ENCODE measurements around the gene RCC1.
"Not testable (repeated sequence)": the region's sequence is repeated elsewhere in the genome, so short reads cannot be mapped to it uniquely, and the experiment has no call there.

RCC1 gene, protein sequence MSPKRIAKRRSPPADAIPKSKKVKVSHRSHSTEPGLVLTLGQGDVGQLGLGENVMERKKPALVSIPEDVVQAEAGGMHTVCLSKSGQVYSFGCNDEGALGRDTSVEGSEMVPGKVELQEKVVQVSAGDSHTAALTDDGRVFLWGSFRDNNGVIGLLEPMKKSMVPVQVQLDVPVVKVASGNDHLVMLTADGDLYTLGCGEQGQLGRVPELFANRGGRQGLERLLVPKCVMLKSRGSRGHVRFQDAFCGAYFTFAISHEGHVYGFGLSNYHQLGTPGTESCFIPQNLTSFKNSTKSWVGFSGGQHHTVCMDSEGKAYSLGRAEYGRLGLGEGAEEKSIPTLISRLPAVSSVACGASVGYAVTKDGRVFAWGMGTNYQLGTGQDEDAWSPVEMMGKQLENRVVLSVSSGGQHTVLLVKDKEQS

DNA sequence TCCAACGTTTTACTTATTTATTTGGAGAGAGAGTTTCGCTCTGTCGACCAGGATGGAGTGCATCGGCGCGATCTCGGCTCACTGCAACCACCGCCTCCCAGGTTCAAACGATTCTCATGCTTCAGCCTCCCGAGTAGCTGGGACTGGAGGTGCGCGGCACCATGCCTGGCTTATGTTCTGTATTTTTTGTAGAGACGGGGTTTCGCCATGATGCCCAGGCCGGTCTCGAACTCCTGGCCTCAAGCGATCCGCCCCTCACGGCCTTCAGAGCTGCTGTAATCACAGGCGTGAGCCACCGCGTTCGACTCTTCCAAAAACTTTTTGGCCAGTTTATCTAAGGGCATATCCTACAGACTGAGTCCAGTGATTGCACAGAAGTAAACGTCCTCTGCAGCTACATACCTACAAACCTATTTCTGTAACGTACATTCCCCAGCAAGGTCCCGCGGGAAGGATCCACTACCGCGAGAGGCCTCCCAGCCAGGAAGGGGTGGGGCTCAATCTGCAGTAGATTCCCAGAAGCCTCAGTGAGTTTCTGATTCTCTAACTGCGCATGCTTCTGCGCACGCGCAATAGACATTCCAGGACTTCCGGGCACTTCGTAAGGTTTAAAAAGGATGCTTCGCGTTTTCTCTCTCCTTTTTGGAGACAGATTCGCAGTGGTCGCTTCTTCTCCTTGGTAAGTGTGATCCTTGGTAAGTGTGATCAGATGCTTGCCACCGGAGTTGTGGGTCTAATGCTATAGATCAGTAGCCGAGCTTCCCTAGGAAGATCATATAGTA, at the start of gene RCC1:
RCC1 (plus strand) TSS at position 638 of the 782 bp plus-strand sequence. CDS start 23,824 bp downstream, outside the sequence.
- peak; percentile 87 to 94 for DNase-seq (ENCODE audit: low read depth in 2 of 2)

DNA sequence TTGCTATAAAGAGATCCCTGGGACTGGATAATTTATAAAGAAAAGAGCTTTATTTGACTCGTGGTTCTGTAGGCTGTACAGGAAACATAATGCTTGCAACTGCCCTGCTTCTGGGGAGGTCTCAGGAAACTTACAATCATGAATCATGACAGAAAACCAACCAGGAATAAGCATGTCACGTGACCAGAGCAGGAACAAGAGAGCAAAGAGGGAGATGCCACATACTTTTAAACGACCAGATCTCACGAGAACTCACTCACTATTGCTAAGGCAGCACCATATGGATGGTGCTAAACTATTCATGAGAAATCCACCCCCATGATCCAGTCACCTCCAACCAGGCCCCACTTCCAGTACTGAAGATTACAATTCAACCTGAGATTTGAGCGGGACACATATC, 49.8 kb upstream of the RCC1 start:
- no peak for DNase-seq (ENCODE audit: low read depth in 2 of 2)

DNA sequence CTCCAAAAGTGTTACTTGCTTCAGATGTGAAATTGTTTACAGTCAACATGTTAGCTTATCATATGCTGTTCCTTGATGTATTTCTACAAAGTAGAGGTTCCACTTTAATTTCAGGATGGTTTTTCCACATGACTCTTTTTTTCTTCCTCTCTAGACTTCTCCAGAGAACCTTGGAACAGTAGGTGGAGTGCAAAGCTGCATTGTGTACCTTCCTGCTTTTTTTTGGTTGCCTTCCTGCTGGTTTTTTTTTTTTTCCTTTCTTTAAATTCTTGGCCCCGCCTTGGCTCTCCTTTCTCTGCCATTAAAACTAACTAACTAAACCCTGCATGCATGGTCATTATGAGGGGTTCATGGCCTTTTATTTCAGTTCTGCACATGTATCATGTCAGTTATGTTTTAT, 48.2 kb upstream of the RCC1 start:
- no peak for DNase-seq (ENCODE audit: low read depth in 2 of 2)

DNA sequence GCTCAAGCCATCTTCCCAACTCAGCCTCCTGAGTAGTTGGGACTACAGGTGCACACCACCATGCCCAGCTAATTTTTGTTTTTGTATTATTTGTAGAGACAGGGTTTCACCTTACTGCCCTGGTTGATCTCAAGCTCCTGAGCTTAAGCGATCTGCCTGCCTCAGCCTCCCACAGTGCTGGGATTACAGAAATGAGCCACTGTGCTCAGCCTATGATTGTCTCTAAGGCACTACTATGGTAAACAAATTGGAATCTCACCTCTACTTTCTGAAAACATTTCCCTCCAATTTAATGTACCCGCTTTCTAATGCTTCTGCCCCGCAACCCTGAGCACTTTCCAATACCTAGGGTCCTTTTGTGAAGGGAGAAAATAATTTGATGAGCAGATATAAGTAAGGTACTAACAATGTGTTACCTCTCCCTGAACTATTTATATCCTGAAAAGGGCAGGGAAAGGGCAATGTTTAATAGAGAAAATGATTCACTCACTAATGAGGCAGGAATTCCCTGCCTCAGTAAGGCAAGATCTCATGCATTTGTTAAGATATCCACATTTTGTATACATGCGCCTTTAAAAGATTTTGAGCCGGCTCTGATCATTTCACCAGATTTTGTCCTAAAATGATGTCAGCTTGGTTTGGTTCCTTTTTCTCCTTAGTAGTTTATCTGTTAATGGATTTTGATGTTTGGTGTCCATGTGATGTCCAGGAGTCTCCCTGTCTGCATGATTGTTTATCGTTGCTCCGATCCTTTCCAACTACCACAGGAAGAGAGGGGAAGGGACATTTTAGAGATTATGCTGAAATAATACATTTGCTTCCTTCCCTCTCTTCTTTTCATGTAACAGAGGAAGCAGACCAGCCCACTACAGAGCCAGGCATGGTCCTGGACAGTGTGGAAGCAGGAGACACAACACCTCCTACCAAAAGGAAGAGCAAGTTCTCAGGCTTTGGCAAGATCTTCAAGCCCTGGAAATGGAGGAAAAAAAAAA, 47.3 kb upstream of the RCC1 start:
- DNase-seq (ENCODE audit: low read depth in 2 of 2): no peak

DNA sequence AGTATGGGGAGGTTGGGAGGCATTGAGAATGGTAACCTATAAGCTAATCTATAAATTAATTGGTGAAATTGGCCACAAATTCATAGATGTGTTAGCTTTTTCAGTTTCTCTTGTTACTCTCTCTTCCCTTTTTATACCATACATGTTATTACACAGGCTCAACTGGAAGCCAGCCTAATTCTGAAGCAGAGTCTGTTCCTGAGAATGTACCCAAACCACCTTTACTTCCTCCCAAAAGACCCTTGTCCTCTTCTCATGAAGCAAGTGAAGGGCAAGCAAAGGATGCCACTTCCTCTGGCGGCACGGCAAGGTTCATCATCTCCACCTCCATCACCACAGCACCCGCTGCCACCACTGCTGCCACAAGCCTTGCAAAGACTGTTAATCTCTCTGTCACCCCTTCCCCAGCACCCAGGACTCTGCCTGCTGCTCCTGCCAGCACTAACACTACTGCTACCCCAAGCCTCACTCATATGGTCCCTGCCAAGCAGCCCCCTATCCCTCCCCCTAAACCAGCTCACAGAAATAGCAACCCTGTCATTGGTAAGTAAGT, 39.5 kb upstream of the RCC1 start:
- no peak for DNase-seq (ENCODE audit: low read depth in 2 of 2)

DNA sequence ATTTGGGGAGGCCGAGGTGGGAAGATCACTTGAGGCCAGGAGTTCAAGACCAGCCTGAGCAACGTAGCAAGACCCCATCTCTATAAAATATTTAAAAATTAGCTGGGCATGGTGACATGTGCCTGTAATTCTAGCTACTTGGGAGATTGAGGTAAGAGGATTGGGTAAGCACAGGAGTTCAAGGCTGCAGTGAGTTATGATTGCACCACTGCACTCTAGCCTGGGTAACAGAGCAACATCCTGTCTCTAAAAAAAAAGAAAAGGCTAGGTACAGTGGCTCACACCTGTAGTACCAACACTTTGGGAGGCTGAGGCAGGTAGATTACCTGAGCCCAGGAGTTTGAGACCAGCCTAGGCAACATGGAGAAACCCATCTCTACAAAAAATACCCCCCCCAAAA, 35.7 kb upstream of the RCC1 start:
- DNase-seq (ENCODE audit: low read depth in 2 of 2): no peak

DNA sequence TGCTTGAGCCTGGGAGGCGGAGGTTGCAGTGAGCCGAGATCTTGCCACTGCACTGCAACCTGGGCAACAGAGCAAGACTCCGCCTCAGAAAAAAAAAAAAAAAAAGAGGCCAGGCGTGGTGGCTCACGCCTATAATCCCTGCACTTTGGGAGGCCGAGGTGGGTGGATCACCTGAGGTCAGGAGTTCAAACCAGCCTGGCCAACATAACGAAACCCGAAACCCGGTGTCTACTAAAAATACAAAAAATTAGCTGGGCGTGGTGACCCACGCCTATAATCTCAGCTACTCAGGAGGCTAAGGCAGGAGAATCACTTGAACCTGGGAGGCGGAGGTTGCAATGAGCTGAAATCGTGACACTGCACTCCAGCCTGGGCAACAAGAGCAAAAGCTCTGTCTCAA, 26.3 kb upstream of the RCC1 start:
- not testable (repeated sequence) for DNase-seq (ENCODE audit: low read depth in 2 of 2)

DNA sequence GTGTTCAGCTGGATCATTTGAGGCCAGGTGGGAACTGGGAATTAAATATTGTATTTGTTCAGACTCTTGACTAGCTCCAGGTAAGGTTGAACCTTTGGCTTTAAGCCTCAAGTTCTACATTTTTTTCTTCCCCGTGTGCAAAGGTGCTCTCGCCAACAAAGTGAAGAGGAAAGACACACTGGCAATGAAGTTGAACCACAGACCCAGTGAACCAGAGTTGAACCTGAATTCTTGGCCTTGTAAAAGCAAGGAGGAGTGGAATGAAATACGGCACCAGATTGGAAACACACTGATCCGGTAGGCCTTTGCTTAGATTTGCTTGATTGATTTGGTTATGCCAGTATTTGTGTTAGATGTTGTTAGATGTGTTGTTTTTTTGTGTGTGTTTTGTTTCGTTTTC, 25.5 kb upstream of the RCC1 start:
- no peak for DNase-seq (ENCODE audit: low read depth in 2 of 2)

DNA sequence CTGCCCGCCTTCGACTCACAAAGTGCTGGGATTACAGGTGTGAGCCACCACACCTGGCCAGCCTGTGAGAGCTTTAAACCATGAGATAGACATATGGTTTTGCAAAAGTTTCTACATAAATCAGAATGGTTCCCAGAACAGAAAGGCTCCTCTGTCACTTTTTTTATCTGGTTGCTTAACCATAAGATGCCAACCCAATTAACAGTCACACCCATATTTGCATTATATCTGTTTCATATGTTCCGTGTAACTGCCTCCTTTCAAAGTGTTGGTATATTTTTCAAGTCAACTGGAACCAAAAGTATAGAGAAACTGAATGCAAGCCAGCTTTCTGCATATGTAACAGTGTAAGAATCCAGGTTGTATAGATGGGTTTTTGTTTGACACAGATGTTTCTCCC, 23.7 kb upstream of the RCC1 start:
- no peak for DNase-seq (ENCODE audit: low read depth in 2 of 2)

DNA sequence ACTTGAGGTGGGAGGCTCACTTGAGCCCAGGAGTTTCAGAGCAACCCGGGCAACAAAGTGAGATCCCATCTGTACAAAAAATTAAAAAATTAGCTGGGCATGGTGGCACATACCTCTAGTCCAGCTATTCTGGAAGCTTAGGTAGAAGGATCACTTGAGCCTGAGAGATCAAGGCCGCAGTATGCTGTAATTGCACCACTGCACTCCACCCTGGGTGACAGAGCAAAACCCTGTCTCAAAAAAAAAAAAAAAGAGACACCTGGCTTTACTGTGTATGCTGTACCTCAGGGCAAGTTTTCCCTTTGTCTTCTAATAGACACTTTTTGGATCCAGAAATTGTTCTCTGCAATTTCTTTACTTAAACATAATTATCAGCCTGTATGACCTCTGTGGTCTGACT, 23.1 kb upstream of the RCC1 start:
- DNase-seq (ENCODE audit: low read depth in 2 of 2): no peak

DNA sequence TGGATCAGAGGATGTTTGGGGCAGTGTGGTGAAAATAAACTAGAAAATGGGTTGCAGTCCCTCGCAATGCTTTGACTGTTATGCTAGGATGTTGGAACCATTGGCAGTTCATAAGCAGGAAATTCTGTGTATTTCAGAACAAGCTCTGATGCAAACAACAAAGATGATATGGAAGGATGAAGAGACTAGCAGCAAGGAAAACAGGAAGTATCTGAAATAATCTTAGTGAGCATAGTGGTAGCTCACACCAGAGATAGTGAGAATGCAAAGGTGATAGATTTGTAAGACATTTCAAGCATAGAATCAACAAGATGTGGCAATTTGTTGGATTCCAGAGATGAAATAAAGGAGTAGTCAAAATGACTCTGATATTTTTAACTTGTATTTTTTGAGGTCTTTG, 11.1 kb upstream of the RCC1 start:
- DNase-seq (ENCODE audit: low read depth in 2 of 2): no peak

DNA sequence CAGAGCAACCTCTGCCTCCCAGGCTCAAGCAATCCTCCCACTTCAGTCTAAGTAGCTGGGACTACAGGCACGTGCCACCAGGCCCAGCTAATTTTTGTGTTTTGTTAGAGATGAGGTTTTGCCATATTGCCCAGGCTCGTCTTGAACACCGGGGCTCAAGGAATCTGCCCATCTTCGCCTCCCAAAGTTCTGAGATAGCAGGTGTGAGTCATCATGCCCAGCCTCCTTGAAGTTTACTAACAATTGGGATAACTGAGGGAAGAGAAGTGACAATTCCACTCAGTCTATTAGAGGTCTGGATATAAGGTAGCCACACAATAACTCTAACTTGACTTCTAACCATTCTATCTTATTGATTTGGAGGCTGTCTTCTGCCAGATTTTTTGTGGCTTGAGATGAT, 6.3 kb upstream of the RCC1 start:
- no peak for DNase-seq (ENCODE audit: low read depth in 2 of 2)

DNA sequence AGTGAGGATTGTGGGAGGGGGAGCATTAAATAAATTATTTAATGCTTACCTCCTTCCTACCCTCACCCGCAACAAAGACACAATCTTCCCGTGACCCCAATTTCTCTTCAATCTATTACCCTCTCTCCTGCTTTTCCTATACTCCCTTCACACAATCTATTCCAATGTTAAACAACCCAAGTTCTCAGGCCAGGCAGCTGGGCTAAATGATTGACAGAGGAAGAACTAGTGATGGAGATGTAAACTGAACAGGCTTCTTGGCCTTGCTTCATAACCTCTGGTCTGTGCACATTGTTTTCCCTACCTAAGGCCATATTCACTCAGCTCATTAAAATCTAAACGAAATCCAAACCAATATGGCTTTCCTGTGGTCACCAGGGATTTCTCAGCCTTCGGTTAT, 3.9 kb upstream of the RCC1 start:
- no peak for DNase-seq (ENCODE audit: low read depth in 2 of 2)

DNA sequence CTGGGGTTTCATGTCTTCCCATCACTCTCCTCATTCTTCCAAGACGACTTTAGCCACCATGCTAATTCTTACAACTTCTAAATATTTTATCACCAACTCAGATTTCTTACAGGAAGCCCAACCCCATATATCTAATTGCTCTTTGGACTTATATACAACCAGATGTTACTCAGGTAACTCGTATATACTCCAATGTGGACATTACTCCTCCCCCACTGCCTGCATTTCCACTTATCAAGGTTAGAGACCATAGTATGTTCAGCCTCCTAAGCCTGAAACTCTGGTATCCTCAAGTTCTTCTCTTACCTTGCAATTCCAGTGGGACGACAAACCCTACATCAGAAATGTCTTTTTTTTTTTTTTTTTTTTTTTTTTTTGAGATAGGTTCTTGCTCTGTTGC, 2.7 kb upstream of the RCC1 start:
- DNase-seq (ENCODE audit: low read depth in 2 of 2): no peak

DNA sequence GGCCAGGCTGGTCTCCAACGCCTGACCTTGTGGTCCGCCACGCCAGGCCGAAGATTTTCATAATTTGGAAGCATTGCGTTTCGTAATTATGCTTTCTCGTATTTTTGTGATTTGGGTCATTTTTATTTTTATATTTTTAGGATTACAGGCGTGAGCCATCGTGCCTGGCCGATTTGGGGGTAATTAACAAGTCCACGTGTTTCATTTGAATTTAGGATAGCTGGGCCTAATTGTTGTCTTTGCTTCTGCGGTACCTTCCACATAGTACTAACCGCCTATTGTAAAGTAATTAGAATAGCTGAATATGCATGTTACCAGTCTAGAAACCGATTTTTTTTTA, 1.0 kb downstream of the RCC1 start:
- DNase-seq (ENCODE audit: low read depth in 2 of 2): no peak

DNA sequence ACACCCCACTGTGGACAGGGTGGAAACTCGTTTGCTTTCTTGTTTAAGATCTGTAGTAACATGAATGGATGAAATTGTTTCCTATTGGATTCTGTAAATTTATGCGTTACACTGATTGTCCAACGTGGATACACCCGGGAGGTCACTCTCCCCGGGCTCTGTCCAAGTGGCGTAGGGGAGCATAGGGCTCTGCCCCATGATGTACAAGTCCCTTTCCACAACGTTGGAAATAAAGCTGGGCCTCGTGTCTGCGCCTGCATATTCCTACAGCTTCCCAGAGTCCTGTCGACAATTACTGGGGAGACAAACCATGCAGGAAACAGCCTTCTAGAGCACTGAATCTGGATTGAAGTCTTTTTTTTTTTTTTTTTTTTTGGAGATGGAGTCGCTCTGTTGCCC, 1.4 kb downstream of the RCC1 start:
- DNase-seq (ENCODE audit: low read depth in 2 of 2): no peak

DNA sequence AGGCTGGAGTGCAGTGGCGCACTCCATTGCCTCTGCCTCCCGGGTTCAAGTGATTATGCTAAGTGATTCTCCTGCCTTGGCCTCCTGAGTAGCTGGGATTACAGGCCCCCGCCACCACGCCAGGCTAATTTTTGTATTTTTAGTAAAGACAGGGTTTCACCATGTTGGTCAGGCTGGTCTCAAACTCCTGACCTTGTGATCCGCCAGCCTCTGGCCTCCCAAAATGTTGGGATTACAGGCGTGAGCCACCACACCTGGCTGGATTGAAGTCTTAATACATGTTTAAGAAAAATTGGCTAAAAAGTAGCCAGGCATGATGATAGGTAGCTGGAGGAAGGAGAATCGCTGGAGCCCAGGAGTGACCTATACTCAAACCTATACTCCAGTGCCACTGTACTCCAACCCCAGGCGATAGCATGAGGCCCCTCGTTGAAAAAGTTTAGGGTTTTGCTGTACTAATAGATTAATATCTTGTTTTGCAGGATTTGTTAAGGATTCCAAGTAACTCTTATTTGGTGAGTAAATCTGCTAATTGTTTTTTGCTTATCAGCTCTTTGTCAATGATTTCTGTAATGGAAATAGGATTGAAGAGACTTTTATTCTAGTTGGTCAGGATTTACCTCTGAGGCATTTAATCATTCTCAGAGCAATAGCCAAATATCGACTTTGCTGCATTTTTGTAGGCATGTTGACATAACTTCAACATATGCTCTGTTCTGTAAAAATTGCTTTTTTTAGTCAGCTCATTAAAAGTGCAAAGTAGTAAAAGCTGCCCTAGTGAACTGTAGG, 2.0 kb downstream of the RCC1 start:
- no peak for DNase-seq (ENCODE audit: low read depth in 2 of 2)

DNA sequence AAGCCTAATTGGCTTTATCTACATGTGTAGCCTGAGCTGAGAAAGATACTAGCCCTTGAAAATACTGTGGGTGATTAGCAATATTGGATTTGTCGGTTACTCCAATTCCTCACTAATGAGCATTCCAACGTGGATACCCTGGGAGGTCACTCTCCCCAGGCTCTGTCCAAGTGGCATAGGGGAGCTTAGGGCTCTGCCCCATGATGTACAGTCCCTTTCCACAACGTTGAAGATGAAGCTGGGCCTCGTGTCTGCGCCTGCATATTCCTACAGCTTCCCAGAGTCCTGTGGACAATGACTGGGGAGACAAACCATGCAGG, 2.6 kb downstream of the RCC1 start:
- DNase-seq (ENCODE audit: low read depth in 2 of 2): no peak

DNA sequence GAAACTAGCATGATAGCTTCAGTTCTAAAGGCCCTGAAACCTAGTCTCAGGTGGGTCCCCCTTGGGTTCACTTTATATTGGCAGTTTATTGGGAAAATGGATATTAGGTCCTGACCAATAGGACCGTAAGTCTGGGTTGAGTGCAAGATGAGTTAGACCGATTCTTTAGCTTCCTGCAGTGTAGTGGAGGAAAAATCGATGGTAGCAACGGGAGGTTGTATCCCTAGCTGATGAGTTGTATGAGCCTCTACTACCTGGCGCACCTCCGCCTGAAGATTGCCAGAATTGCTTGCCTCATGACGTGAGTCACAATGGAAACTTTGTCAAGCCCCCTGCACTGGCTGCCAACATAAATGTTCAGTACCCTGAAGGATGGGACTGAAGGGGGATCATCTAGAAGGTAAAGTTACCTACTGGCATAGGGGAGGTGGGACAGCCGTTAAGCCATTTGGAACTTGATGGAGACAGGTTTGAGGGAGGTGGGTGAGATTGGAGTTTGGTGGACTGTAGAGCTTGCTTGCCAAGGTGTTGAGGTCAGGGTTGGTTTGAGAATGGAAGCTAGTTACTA, 3.9 kb downstream of the RCC1 start:
- DNase-seq (ENCODE audit: low read depth in 2 of 2): no peak

DNA sequence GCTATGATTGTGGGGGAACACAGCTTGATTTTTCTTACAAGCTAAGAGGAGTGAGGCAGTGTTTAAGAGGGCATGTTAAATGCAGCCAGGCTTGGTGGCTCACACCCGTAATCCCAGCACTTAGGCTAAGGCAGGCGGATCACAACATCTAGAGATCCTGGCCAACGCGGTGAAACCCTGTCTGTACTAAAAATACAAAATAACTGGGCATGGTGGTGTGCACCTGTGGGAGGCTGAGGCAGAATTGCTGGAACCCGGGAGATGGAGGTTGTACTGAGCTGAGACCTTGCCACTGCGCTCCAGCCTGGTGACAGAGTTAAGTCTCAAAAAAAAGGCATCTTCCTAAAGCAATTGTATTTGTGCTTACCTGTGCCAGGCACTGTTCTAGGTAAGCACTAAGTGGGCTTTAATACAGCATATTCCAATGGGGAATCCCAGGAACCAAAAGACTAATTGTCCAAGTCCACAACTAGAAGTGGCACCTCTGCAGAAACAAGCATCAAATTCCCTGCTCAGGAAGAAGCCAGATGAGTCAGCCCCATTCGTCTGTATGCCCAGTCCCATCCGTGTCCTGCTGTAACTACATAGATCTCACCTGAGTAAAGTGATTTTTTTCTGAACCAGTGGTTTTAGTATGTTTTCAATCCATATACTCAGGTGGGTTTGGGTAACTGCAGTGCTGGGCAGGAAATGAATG, 4.6 kb downstream of the RCC1 start:
- no peak for DNase-seq (ENCODE audit: low read depth in 2 of 2)

Measured in stimulated activated CD8-positive, alpha-beta memory T cell treated with anti-CD3 and anti-CD28 coated beads, Interleukin-15, amount 100 ng/mL, for 4 hours (primary cell).